PC-3 (cell line): ENCODE measurements around the gene SEMA5A. TPM values are rescaled to one million over a fixed set of nuclear protein-coding genes. Genes with fewer than 3 reads are reported as not detected.

ENCODE experiments used
- ATAC-seq: fragments of 200-7000 bp; cut with Tn5 transposase; 2 replicates; pipeline ENCODE4 v1.9.1; 2020; ENCODE audit warnings: mild to moderate bottlenecking, moderate library complexity
- BruUV-seq: library from RNA; stranded (reverse); fragments of 400-500 nt; replicated peaks from 2 replicates; lab custom pipeline; 2021; lab: Mats Ljungman, UMichigan
- CTCF ChIA-PET: fragments of 300-600 bp; sonication (Branson Sonifier 250); formaldehyde crosslinking; loops from one replicate; lab custom pipeline; 2022; ENCODE audit warnings: antibody characterized with exemption; lab: Charles Lee
- POLR2A ChIA-PET: fragments of 300-600 bp; sonication (Branson Sonifier 250); formaldehyde crosslinking; loops from one replicate; lab custom pipeline; 2022; ENCODE audit warnings: antibody characterized with exemption; ENCODE audit not compliant: unreplicated experiment; lab: Charles Lee
- DNase-seq: peaks from one replicate; pipeline ENCODE4 v3.0.0-alpha.2; 2015
- H2AFZ ChIP-seq: fragments of 300-600 bp; sonication (generic); 2 replicates; pipeline ENCODE4 v1.6.0; 2016; ENCODE audit warnings: antibody characterized with exemption, low read length
- H3F3A ChIP-seq: fragments of 300-600 bp; sonication (generic); one replicate; pipeline ENCODE4 v1.6.0; 2017; ENCODE audit warnings: antibody characterized with exemption, low read length, control low read depth, mild to moderate bottlenecking; ENCODE audit not compliant: unreplicated experiment
- H3K27ac ChIP-seq: fragments of 300-600 bp; sonication (generic); 2 replicates; pipeline ENCODE4 v1.5.1; 2016; ENCODE audit warnings: mild to moderate bottlenecking, low read length
- H3K27me3 ChIP-seq: fragments of 300-600 bp; sonication (generic); 2 replicates; pipeline ENCODE4 v1.6.1; 2016; ENCODE audit warnings: low read length, mixed read lengths
- H3K36me3 ChIP-seq: fragments of 300-600 bp; sonication (generic); 2 replicates; pipeline ENCODE4 v1.6.1; 2016; ENCODE audit warnings: low read depth, mixed run types, low read length, mixed read lengths
- H3K4me1 ChIP-seq: fragments of 300-600 bp; sonication (generic); 2 replicates; pipeline ENCODE4 v1.5.1; 2016; ENCODE audit warnings: low read length; ENCODE audit not compliant: insufficient read depth
- H3K4me2 ChIP-seq: fragments of 300-600 bp; sonication (generic); 2 replicates; pipeline ENCODE4 v1.6.0; 2016; ENCODE audit warnings: low read length
- H3K4me3 ChIP-seq: fragments of 300-600 bp; sonication (generic); 2 replicates; pipeline ENCODE4 v1.5.1; 2016; ENCODE audit warnings: mild to moderate bottlenecking, low read length, mixed read lengths
- H3K79me2 ChIP-seq: fragments of 300-600 bp; sonication (generic); 2 replicates; pipeline ENCODE4 v1.6.1; 2017; ENCODE audit warnings: low read length, mixed read lengths
- H3K9ac ChIP-seq: fragments of 300-600 bp; sonication (generic); 2 replicates; pipeline ENCODE4 v1.6.0; 2016; ENCODE audit warnings: mild to moderate bottlenecking, low read length
- H3K9me2 ChIP-seq: fragments of 300-600 bp; sonication (generic); replicated peaks from 2 replicates; pipeline ENCODE4 v1.6.1; 2016; ENCODE audit warnings: mixed run types, low read length, mixed read lengths
- H3K9me3 ChIP-seq: fragments of 300-600 bp; sonication (generic); 2 replicates; pipeline ENCODE4 v1.6.1; 2016; ENCODE audit warnings: low read length, mixed read lengths
- H4K20me1 ChIP-seq: fragments of 300-600 bp; sonication (generic); 2 replicates; pipeline ENCODE4 v1.6.1; 2016; ENCODE audit warnings: low read length, mixed read lengths
- EZH2 ChIP-seq: fragments of 300-600 bp; sonication (generic); IDR thresholded peaks from one replicate; pipeline ENCODE4 v1.6.1; 2017; ENCODE audit warnings: antibody characterized with exemption, mild to moderate bottlenecking, low read length; ENCODE audit not compliant: unreplicated experiment
- EZH2phosphoT487 ChIP-seq: fragments of 300-600 bp; sonication (generic); IDR thresholded peaks from 2 replicates; pipeline ENCODE4 v1.6.1; 2018; ENCODE audit warnings: mild to moderate bottlenecking, antibody characterized with exemption, low read length, borderline replicate concordance
- intact Hi-C: fragments of 100-400 bp; cut with micrococcal nuclease; formaldehyde crosslinking; loops from 2 replicates; pipeline ENCODE4 v1.9.0; 2023
- total RNA-seq: library from RNA; depleted of rRNA; stranded (reverse); fragments of >200 nt; gene quantifications from 2 replicates; pipeline ENCODE4 v1.2.3, GENCODE V29; 2014
- TF ChIP-seq, protein P1 (sequence below): fragments of 300-600 bp; sonication (generic); conservative IDR thresholded peaks from 2 replicates; pipeline ENCODE4 v1.5.1; 2017; ENCODE audit warnings: antibody characterized with exemption, low read depth, mild to moderate bottlenecking, low read length

SEMA5A gene
- total RNA-seq, 1 experiment from 2014 or later: 4.4 TPM

- CTCF ChIA-PET: no interaction called here
Measured at GRCh38 chr5:9297134-9297533, 248.7 kb downstream of the SEMA5A start.

DNA sequence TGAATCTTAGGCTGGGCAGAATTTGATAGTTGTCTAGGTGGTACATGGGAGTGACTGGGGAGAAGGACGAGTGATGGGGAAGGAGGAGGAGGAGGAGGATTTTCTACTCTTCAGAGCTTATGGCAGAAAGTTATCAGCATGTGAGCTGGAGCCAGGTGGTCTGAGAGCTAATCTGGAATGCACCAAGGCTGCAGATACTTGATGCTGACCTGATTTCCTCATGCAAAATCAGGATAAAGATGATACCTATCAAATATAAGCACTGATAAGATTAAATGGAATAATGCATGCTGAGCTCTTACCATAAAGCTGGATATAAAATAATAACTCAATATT is 250.4 kb downstream of the SEMA5A start:
- DNase-seq (no peak), ATAC-seq (no peak)
- Histone ChIP-seq H3F3A (no peaks in the 10 kb centered on the region), H3K4me2 (no peak overlapping the region), H3K27ac (no peak overlapping the region), H3K9me3 (no peaks in the 10 kb centered on the region), H3K36me3 (no peaks in the 10 kb centered on the region), H3K27me3 (no peaks in the 10 kb centered on the region), H2AFZ (no peak overlapping the region), H4K20me1 (no peaks in the 10 kb centered on the region), H3K4me3 (no peak overlapping the region), H3K9me2 (no peaks in the 10 kb centered on the region), H3K4me1 (no peaks in the 10 kb centered on the region), H3K79me2 (no peaks in the 10 kb centered on the region), H3K9ac (no peak overlapping the region)
- BruUV-seq: no TSS peak
- ChIA-PET POLR2A (no interaction called here), CTCF (no interaction called here)
- intact Hi-C loops: no loop called here
- TF ChIP-seq EZH2phosphoT487 (no peak), EZH2 (no peak)
- TF ChIP-seq, protein P1, sequence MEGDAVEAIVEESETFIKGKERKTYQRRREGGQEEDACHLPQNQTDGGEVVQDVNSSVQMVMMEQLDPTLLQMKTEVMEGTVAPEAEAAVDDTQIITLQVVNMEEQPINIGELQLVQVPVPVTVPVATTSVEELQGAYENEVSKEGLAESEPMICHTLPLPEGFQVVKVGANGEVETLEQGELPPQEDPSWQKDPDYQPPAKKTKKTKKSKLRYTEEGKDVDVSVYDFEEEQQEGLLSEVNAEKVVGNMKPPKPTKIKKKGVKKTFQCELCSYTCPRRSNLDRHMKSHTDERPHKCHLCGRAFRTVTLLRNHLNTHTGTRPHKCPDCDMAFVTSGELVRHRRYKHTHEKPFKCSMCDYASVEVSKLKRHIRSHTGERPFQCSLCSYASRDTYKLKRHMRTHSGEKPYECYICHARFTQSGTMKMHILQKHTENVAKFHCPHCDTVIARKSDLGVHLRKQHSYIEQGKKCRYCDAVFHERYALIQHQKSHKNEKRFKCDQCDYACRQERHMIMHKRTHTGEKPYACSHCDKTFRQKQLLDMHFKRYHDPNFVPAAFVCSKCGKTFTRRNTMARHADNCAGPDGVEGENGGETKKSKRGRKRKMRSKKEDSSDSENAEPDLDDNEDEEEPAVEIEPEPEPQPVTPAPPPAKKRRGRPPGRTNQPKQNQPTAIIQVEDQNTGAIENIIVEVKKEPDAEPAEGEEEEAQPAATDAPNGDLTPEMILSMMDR: no peak

More at GRCh38 chr5:9297134-9297533, 248.7 kb downstream of the SEMA5A start:
- POLR2A ChIA-PET: no interaction called here
- no peak overlapping the region for H3K27ac ChIP-seq
- ATAC-seq: no peak
- H3K27me3 ChIP-seq: no peaks in the 10 kb centered on the region
- no peaks in the 10 kb centered on the region for H3K9me3 ChIP-seq
- no peak overlapping the region for H2AFZ ChIP-seq
- H3K9ac ChIP-seq: no peak overlapping the region
- no peaks in the 10 kb centered on the region for H3K36me3 ChIP-seq
- no peak for TF ChIP-seq EZH2phosphoT487
- no peak for TF ChIP-seq EZH2
- TF ChIP-seq, protein P1: no peak
- intact Hi-C loops: no loop called here
- BruUV-seq: no TSS peak
- H4K20me1 ChIP-seq: no peaks in the 10 kb centered on the region
- no peaks in the 10 kb centered on the region for H3K4me1 ChIP-seq
- no peaks in the 10 kb centered on the region for H3K79me2 ChIP-seq
- DNase-seq: no peak
- H3F3A ChIP-seq: no peaks in the 10 kb centered on the region
- no peak overlapping the region for H3K4me2 ChIP-seq
- H3K9me2 ChIP-seq: no peaks in the 10 kb centered on the region
- no peak overlapping the region for H3K4me3 ChIP-seq

DNA sequence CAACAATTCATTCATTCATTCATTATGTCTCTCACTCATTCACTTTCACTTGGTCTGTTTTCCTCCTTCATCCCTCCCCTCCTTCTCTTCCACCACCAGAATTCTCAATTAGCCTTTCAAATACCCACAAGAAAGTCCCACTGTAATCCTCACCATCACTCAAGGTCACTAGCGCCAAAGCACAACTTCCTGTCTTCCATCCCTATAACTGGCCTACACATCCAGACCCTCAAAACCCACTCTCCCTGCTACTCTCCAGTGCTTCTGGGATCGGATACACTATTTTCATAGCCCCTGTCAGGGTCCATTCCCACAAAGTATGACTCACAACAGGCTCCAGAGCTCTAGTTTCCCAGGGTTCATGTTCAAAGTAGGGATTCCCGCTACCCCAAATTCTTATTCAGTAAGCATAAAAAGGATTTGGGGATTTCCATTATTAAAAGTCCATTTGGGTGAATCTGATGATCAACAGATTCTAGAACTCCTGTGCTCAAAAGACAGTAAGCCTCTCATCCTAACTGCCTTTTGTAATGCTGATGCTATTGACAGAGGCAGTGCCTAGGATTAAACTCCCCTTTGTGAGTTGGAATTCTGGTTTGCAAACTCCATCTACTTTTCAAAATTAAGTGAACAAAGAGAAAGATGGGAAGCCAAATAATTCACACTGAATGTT is 250.9 kb downstream of the SEMA5A start:
- no peak overlapping the region for H3K27ac ChIP-seq
- H2AFZ ChIP-seq: no peak overlapping the region
- TF ChIP-seq EZH2: no peak
- no peak for TF ChIP-seq EZH2phosphoT487
- TF ChIP-seq, protein P1: no peak
- no peaks in the 10 kb centered on the region for H3F3A ChIP-seq
- no peak overlapping the region for H3K4me2 ChIP-seq
- H3K27me3 ChIP-seq: no peaks in the 10 kb centered on the region
- no peaks in the 10 kb centered on the region for H3K9me2 ChIP-seq
- no peaks in the 10 kb centered on the region for H3K36me3 ChIP-seq
- no TSS peak for BruUV-seq
- CTCF ChIA-PET: no interaction called here
- POLR2A ChIA-PET: no interaction called here
- intact Hi-C loops: no loop called here
- no peak overlapping the region for H3K9ac ChIP-seq
- no peaks in the 10 kb centered on the region for H3K79me2 ChIP-seq
- H4K20me1 ChIP-seq: no peaks in the 10 kb centered on the region
- no peaks in the 10 kb centered on the region for H3K4me1 ChIP-seq
- DNase-seq (no peak), ATAC-seq (no peak)
- H3K9me3 ChIP-seq: no peaks in the 10 kb centered on the region
- no peak overlapping the region for H3K4me3 ChIP-seq
